HCT116 (cell line): ENCODE results near the gene GNPTG. TPM values are rescaled to one million over a fixed set of nuclear protein-coding genes. Genes with fewer than 3 reads are reported as not detected.

Experiments used
- ATAC-seq: fragments of 200-7000 bp; cut with Tn5 transposase; 2 replicates; pipeline ENCODE4 v1.9.1; 2020; ENCODE audit warnings: mild to moderate bottlenecking, moderate library complexity
- BruUV-seq: library from RNA; stranded (reverse); fragments of 400-500 nt; replicated peaks from 2 replicates; lab custom pipeline; 2021; lab: Mats Ljungman, UMichigan
- CTCF ChIA-PET: fragments of 300-600 bp; sonication (Branson Sonifier 250); formaldehyde crosslinking; loops from one replicate; lab custom pipeline; 2021; ENCODE audit warnings: antibody characterized with exemption; lab: Charles Lee
- POLR2A ChIA-PET: fragments of 300-600, 350-600 bp; sonication (Branson Sonifier 250); formaldehyde crosslinking; loops from one replicate; lab custom pipeline; 2021; ENCODE audit warnings: antibody characterized with exemption; lab: Charles Lee
- RAD21 ChIA-PET, 2 experiments: fragments of 300-600 bp; sonication (Branson Sonifier 250); formaldehyde crosslinking; loops; one replicate each; lab custom pipeline; 2023; ENCODE audit warnings: low total read pairs in 2 of 2; ENCODE audit not compliant: uncharacterized antibody in 2 of 2, unreplicated experiment in 2 of 2, low non-redundant PET in 1 of 2; lab: Charles Lee
- DNase-seq: peaks from one replicate; pipeline ENCODE4 v3.0.0-alpha.2; 2010; ENCODE audit warnings: low read depth, low spot score
- H2AFZ ChIP-seq: fragments of 200-600 bp; shearing (Covaris generic), sonication (generic); 2 replicates; pipeline ENCODE4 v1.6.1; 2017; ENCODE audit warnings: low read depth, mixed run types, mixed read lengths, antibody characterized with exemption, low read length; ENCODE audit not compliant: poor library complexity, severe bottlenecking
- H3K27ac ChIP-seq: 2 replicates; pipeline ENCODE4 v1.5.1; 2012; ENCODE audit warnings: low read depth, low read length
- H3K27me3 ChIP-seq: fragments of 200-600 bp; sonication (generic); 2 replicates; pipeline ENCODE4 v1.6.1; 2016; ENCODE audit warnings: mixed run types, low read length, mixed read lengths; ENCODE audit not compliant: insufficient read depth
- H3K36me3 ChIP-seq, 2 experiments: fragments of 200-500 bp in 1 of 2; fragments of 200-600 bp in 1 of 2; sonication (Bioruptor generic) in 1 of 2; sonication (generic) in 1 of 2; 2 replicates each; pipeline versions ENCODE4 v1.5.1 to v1.6.1; 2014 to 2016; ENCODE audit warnings: low read length in 2 of 2, inconsistent platforms in 1 of 2, mixed read lengths in 1 of 2, mixed run types in 1 of 2; ENCODE audit not compliant: insufficient read depth in 2 of 2, control insufficient read depth in 1 of 2
- H3K4me1 ChIP-seq, 2 experiments: fragments of 200-600 bp in 1 of 2; sonication (generic) in 1 of 2; 2 replicates each; pipeline versions ENCODE4 v1.5.1 to v1.6.1; 2012 to 2017; ENCODE audit warnings: low read length in 2 of 2, inconsistent platforms in 1 of 2, mild to moderate bottlenecking in 1 of 2, mixed read lengths in 1 of 2, mixed run types in 1 of 2, moderate library complexity in 1 of 2; ENCODE audit not compliant: insufficient read depth in 2 of 2, control insufficient read depth in 1 of 2
- H3K4me2 ChIP-seq: fragments of 200-600 bp; sonication (generic); 2 replicates; pipeline ENCODE4 v1.6.1; 2017; ENCODE audit warnings: mixed run types, low read length, mixed read lengths
- H3K4me3 ChIP-seq, 2 experiments: fragments of 200-600 bp in 1 of 2; sonication (generic) in 1 of 2; replicated peaks in 1 of 2; 2 replicates each; pipeline ENCODE4 v1.5.1; 2011 to 2016; ENCODE audit warnings: low read length in 2 of 2, control low read depth in 1 of 2, low read depth in 1 of 2, mild to moderate bottlenecking in 1 of 2, mixed read lengths in 1 of 2, mixed run types in 1 of 2
- H3K79me2 ChIP-seq: fragments of 200-600 bp; sonication (generic); 2 replicates; pipeline ENCODE4 v1.6.1; 2017; ENCODE audit warnings: mild to moderate bottlenecking, mixed run types, low read length, moderate library complexity, mixed read lengths; ENCODE audit not compliant: insufficient read depth
- H3K9ac ChIP-seq: fragments of 200-600 bp; sonication (generic); 2 replicates; pipeline ENCODE4 v1.6.1; 2016; ENCODE audit warnings: low read length, mixed read lengths
- H3K9me2 ChIP-seq: fragments of 200-600 bp; sonication (generic), shearing (Covaris generic); 2 replicates; pipeline ENCODE4 v1.6.1; 2017; ENCODE audit warnings: mixed run types, mild to moderate bottlenecking, moderate library complexity; ENCODE audit not compliant: insufficient read depth
- H3K9me3 ChIP-seq, 2 experiments: fragments of 200-500 bp in 1 of 2; fragments of 200-600 bp in 1 of 2; sonication (Bioruptor generic) in 1 of 2; sonication (generic) in 1 of 2; 2 replicates each; pipeline ENCODE4 v1.6.1; 2014 to 2017; ENCODE audit warnings: low read length in 2 of 2, mixed read lengths in 2 of 2, inconsistent platforms in 1 of 2, low read depth in 1 of 2, mild to moderate bottlenecking in 1 of 2, mixed run types in 1 of 2, moderate library complexity in 1 of 2; ENCODE audit not compliant: control insufficient read depth in 1 of 2, insufficient read depth in 1 of 2
- H4K20me1 ChIP-seq: fragments of 200-600 bp; sonication (generic), shearing (Covaris generic); 2 replicates; pipeline ENCODE4 v1.6.1; 2017; ENCODE audit warnings: mixed run types, mild to moderate bottlenecking, moderate library complexity; ENCODE audit not compliant: insufficient read depth
- CEBPB ChIP-seq: IDR thresholded peaks from 2 replicates; pipeline ENCODE4 v1.6.1; 2012; ENCODE audit warnings: low read depth
- EGR1 ChIP-seq: IDR thresholded peaks from 2 replicates; pipeline ENCODE4 v1.6.1; 2012; ENCODE audit warnings: low read depth
- ELF1 ChIP-seq: IDR thresholded peaks from 2 replicates; pipeline ENCODE4 v1.6.1; 2012; ENCODE audit warnings: low read depth, borderline replicate concordance
- EZH2 ChIP-seq: fragments of 200-600 bp; sonication (generic); IDR thresholded peaks from 2 replicates; pipeline ENCODE4 v1.6.1; 2017; ENCODE audit warnings: antibody characterized with exemption, mixed run types
- EZH2phosphoT487 ChIP-seq: fragments of 200-600 bp; IDR thresholded peaks from 2 replicates; pipeline ENCODE4 v1.6.1; 2018; ENCODE audit warnings: antibody characterized with exemption, borderline replicate concordance
- FOSL1 ChIP-seq: IDR thresholded peaks from 2 replicates; pipeline ENCODE4 v1.6.1; 2012; ENCODE audit warnings: low read depth
- POLR2A ChIP-seq: IDR thresholded peaks from 2 replicates; pipeline ENCODE4 v1.7.0; 2011; ENCODE audit warnings: borderline replicate concordance; ENCODE audit not compliant: insufficient read depth, insufficient read length; ENCODE audit errors: extremely low read depth
- POLR2AphosphoS5 ChIP-seq: IDR thresholded peaks from 2 replicates; pipeline ENCODE4 v1.6.1; 2011; ENCODE audit warnings: mild to moderate bottlenecking, low read depth, low read length, moderate library complexity
- RAD21 ChIP-seq: IDR thresholded peaks from 2 replicates; pipeline ENCODE4 v1.6.1; 2012; ENCODE audit warnings: low read depth, mild to moderate bottlenecking
- SRF ChIP-seq: IDR thresholded peaks from 2 replicates; pipeline ENCODE4 v1.6.1; 2012; ENCODE audit warnings: low read depth
- TCF7L2 ChIP-seq: IDR thresholded peaks from 2 replicates; pipeline ENCODE4 v1.7.0; 2011; ENCODE audit warnings: borderline replicate concordance, inconsistent platforms; ENCODE audit not compliant: insufficient read depth, insufficient read length; ENCODE audit errors: extremely low read depth
- intact Hi-C: fragments of 100-400 bp; cut with micrococcal nuclease; formaldehyde crosslinking; loops from 2 replicates; pipeline ENCODE4 v1.10.0; 2022
- total RNA-seq: library from RNA; stranded (reverse); gene quantifications from one replicate; pipeline ENCODE4 v1.2.1, GENCODE V29; 2021; ENCODE audit not compliant: unreplicated experiment
- TF ChIP-seq, protein P1 (sequence below), 3 experiments: fragments of 200-600 bp in 1 of 3; sonication (generic) in 1 of 3; IDR thresholded peaks in 2 of 3; conservative IDR thresholded peaks in 1 of 3; 2 replicates each; pipeline ENCODE4 v1.5.1; 2012 to 2017; ENCODE audit warnings: low read depth in 2 of 3, low read length in 2 of 3, antibody characterized with exemption in 1 of 3, borderline replicate concordance in 1 of 3, control low read depth in 1 of 3, mild to moderate bottlenecking in 1 of 3, mixed read lengths in 1 of 3, mixed run types in 1 of 3, moderate library complexity in 1 of 3; ENCODE audit not compliant: insufficient read depth in 1 of 3
- TF ChIP-seq, protein P2 (sequence below): IDR thresholded peaks from 2 replicates; pipeline ENCODE4 v1.6.1; 2012; ENCODE audit warnings: low read depth
- TF ChIP-seq, protein P3 (sequence below): IDR thresholded peaks from 2 replicates; pipeline ENCODE4 v1.6.1; 2012

GNPTG gene
- total RNA-seq, 1 experiment from 2014 or later = 35.2 TPM

DNA sequence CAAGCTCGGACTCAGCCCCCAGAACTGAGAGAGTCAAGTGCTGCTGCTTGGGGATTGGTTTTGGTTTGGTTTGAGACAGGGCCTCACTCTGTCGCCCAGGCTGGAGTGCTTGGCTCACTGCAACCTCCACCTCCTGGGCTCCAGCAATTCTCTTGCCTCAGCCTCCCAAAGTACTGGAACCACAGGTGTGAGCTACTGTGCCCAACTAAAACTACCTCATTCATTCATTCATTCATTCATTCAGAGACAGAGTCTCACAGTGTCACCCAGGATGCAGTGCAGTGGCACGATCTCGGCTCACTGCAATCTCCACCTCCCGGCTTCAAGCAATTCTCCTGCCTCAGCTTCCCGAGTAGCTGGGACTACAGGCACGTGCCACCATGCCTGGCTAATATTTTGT lies 38.0 kb downstream of the GNPTG start:
- no peaks in the 10 kb centered on the region for H3K79me2 ChIP-seq
- CTCF ChIA-PET = no interaction called here
- POLR2A ChIA-PET = no interaction called here
- no peak for TF ChIP-seq TCF7L2
- TF ChIP-seq SRF = no peak
- TF ChIP-seq, protein P1, sequence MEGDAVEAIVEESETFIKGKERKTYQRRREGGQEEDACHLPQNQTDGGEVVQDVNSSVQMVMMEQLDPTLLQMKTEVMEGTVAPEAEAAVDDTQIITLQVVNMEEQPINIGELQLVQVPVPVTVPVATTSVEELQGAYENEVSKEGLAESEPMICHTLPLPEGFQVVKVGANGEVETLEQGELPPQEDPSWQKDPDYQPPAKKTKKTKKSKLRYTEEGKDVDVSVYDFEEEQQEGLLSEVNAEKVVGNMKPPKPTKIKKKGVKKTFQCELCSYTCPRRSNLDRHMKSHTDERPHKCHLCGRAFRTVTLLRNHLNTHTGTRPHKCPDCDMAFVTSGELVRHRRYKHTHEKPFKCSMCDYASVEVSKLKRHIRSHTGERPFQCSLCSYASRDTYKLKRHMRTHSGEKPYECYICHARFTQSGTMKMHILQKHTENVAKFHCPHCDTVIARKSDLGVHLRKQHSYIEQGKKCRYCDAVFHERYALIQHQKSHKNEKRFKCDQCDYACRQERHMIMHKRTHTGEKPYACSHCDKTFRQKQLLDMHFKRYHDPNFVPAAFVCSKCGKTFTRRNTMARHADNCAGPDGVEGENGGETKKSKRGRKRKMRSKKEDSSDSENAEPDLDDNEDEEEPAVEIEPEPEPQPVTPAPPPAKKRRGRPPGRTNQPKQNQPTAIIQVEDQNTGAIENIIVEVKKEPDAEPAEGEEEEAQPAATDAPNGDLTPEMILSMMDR (IDR thresholded peaks at IDR 0.05 in 2 of 3, conservative IDR thresholded peaks at IDR 0.05 in 1 of 3; ENCODE audit: borderline replicate concordance in 1 of 3, insufficient read depth in 1 of 3, low read depth in 2 of 3, low read length in 2 of 3) = no peak
- no peak for TF ChIP-seq POLR2AphosphoS5
- TF ChIP-seq RAD21 = no peak
- TF ChIP-seq ELF1 = no peak
- TF ChIP-seq, protein P2, sequence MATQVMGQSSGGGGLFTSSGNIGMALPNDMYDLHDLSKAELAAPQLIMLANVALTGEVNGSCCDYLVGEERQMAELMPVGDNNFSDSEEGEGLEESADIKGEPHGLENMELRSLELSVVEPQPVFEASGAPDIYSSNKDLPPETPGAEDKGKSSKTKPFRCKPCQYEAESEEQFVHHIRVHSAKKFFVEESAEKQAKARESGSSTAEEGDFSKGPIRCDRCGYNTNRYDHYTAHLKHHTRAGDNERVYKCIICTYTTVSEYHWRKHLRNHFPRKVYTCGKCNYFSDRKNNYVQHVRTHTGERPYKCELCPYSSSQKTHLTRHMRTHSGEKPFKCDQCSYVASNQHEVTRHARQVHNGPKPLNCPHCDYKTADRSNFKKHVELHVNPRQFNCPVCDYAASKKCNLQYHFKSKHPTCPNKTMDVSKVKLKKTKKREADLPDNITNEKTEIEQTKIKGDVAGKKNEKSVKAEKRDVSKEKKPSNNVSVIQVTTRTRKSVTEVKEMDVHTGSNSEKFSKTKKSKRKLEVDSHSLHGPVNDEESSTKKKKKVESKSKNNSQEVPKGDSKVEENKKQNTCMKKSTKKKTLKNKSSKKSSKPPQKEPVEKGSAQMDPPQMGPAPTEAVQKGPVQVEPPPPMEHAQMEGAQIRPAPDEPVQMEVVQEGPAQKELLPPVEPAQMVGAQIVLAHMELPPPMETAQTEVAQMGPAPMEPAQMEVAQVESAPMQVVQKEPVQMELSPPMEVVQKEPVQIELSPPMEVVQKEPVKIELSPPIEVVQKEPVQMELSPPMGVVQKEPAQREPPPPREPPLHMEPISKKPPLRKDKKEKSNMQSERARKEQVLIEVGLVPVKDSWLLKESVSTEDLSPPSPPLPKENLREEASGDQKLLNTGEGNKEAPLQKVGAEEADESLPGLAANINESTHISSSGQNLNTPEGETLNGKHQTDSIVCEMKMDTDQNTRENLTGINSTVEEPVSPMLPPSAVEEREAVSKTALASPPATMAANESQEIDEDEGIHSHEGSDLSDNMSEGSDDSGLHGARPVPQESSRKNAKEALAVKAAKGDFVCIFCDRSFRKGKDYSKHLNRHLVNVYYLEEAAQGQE = no peak
- TF ChIP-seq, protein P3, sequence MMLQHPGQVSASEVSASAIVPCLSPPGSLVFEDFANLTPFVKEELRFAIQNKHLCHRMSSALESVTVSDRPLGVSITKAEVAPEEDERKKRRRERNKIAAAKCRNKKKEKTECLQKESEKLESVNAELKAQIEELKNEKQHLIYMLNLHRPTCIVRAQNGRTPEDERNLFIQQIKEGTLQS = no peak
- no peak for TF ChIP-seq POLR2A
- TF ChIP-seq CEBPB = no peak
- TF ChIP-seq EZH2phosphoT487 = no peak
- TF ChIP-seq EZH2 = no peak
- no peak for TF ChIP-seq EGR1
- TF ChIP-seq FOSL1 = no peak
- no peak for ATAC-seq
- no peaks in the 10 kb centered on the region; a peak in 1 of 4 replicates for H3K36me3 ChIP-seq
- H3K27me3 ChIP-seq = no peaks in the 10 kb centered on the region
- H3K9ac ChIP-seq = no peak overlapping the region
- no peaks in the 10 kb centered on the region for H3K9me3 ChIP-seq
- intact Hi-C loops = no loop called here
- RAD21 ChIA-PET = no interaction called here
- DNase-seq = no peak
- H2AFZ ChIP-seq = no peak overlapping the region
- no peaks in the 10 kb centered on the region for H3K4me1 ChIP-seq
- no peaks in the 10 kb centered on the region for H4K20me1 ChIP-seq
- BruUV-seq = no TSS peak
- no peaks in the 10 kb centered on the region for H3K9me2 ChIP-seq
- no peak overlapping the region for H3K4me2 ChIP-seq
- H3K4me3 ChIP-seq = no peak overlapping the region
- no peak overlapping the region for H3K27ac ChIP-seq
